ENCODE measurements around the gene SKIC2.
"Not testable (repeated sequence)": the region's sequence is repeated elsewhere in the genome, so short reads cannot be mapped to it uniquely, and the experiment has no call there.

The SKIC2 gene

DNA sequence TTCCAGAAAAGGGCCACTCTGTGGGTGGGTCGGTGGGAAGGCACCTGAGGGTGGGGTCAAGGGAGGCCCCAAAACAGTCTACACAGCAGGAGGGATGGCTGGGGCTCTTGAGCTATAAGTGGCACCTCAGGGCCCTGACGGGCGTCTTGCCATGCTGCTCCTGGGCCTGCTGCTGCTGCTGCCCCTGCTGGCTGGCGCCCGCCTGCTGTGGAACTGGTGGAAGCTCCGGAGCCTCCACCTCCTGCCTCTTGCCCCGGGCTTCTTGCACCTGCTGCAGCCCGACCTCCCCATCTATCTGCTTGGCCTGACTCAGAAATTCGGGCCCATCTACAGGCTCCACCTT, 46.5 kb downstream of the SKIC2 start:
- not testable (repeated sequence) for DNase-seq

DNA sequence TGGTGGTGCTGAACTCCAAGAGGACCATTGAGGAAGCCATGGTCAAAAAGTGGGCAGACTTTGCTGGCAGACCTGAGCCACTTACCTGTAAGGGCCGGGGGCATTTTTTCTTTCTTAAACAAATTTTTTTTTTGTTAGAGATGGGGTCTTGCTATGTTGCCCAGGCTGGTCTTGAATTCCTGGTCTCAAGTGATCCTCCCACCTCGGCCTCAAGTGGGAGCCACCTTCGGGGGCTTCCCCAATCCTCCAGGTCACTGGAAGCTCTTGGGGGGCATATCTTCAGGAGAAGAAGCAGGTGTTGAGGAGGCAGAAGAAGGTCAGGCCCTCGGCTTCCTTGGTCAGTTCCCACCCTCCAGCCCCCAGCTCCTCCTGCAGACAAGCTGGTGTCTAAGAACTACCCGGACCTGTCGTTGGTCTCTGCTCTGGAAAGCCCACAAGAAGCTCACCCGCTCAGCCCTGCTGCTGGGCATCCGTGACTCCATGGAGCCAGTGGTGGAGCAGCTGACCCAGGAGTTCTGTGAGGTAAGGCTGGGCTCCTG, 47.1 kb downstream of the SKIC2 start:
- not testable (repeated sequence) for DNase-seq

DNA sequence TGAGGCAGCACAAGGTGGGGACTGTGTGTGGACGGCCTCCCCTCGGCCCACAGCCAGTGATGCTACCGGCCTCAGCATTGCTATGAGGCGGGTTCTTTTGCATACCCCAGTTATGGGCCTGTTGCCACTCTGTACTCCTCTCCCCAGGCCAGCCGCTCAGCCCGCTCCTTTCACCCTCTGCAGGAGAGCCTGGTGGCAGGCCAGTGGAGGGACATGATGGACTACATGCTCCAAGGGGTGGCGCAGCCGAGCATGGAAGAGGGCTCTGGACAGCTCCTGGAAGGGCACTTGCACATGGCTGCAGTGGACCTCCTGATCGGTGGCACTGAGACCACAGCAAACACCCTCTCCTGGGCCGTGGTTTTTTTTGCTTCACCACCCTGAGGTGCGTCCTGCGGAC, 48.1 kb downstream of the SKIC2 start:
- DNase-seq = not testable (repeated sequence)

DNA sequence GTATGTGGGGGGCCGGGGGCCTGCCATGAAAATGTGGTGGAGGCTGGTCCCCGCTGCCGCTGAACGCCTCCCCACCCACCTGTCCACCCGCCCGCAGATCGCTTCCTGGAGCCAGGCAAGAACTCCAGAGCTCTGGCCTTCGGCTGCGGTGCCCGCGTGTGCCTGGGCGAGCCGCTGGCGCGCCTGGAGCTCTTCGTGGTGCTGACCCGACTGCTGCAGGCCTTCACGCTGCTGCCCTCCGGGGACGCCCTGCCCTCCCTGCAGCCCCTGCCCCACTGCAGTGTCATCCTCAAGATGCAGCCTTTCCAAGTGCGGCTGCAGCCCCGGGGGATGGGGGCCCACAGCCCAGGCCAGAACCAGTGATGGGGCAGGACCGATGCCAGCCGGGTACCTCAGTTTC, 49.1 kb downstream of the SKIC2 start:
- not testable (repeated sequence) for DNase-seq

DNA sequence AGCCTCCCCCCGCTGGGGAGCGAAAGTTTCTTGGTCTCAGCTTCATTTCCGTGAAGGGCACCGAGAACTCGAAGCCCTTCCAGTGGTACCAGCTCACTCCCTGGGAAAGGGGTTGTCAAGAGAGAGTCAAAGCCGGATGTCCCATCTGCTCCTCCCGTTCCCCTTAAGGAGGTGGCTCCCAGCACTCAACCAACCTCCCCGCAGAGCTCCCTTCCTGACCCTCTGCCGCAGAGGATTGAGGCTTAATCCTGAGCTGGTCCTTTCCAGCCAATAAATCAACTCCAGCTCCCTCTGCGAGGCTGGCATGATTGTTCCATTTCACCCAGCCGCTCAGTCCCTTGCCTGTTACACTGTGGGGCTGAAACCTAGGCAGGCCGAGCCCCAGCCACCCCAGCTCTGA, 49.6 kb downstream of the SKIC2 start:
- not testable (repeated sequence) for DNase-seq

DNA sequence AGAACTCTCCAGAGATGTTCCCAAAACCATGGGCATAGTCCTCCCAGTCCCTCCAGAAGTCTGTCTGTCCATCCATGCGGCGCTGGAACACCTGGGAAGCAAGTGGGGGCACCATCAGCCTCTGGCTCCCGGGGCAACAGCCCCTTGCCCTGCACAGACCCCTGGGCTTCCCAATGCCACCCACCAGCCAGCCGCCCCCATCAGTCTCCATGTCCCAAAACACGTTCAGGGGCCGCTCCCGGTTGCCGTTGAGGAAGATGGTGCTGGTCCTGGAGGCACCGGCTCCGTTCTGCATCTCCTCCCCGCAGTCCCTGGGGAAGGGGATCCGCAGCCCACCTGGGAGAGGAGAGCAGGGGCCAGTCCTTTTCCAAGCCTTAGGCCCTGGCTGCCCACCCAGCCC, 50.6 kb downstream of the SKIC2 start:
- not testable (repeated sequence) for DNase-seq

DNA sequence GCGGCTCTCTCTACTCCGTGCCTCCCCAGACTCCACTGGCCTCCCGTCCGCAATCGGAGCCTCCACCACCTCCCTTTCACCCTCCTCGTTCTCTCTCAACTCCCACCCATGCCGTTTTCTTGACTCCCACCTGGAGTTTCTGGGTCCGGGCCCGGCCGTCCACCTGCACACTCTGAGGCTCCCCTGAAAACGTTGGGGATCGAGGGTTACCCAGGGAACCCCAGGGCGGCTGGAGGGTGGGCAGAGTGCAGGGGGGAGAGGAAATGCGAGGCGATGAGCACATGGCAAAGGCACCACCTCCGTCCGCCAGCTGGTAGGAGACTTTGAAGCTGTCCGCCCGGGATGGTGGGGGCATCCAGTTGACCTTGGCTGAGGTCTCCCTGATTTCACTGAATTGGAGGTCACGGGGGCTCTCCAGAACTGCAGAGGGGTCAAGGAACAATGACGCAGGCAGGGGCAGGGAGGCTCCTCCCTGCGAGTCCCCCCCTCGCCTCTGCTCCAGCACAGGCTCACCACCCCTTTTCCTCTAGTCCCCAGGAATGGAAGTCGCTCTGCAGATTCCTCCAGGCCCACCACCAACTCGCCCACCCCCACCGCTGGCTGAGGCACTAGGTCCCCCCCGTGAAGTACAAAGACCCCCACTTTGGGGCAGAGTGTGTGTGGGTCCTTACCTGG, 52.0 kb downstream of the SKIC2 start:
- DNase-seq = not testable (repeated sequence)

DNA sequence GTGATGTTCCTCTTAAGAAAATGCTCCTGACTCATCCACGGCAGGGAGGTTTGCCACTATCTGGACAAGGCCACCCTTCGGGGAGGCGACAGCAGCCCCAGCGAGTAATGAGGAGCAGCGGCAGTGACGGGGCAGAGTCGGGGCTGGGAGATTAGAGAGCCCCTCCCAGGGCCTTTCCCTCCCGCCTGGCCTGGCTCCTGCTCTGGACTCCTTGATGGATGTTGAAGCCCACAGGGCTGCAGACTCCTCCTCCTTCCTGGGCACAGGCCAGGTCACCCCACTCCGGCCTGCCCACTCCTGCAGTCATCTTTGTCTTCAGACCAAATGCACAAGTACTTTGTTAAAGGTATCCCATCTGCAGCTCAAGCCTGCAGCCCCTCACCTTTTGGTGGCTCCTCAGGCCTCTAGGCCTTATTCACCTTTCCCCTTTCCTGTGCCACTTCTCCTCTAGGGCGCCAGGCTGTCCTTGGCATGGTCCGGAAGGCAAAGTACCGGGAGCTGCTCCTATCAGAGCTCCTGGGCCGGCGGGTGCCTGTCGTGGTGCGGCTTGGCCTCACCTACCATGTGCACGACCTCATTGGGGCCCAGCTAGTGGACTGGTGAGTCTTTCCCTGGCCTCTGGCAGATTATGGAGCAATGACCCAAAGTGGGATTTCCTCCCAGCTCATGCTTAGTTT, 54.1 kb downstream of the SKIC2 start:
- not testable (repeated sequence) for DNase-seq

DNA sequence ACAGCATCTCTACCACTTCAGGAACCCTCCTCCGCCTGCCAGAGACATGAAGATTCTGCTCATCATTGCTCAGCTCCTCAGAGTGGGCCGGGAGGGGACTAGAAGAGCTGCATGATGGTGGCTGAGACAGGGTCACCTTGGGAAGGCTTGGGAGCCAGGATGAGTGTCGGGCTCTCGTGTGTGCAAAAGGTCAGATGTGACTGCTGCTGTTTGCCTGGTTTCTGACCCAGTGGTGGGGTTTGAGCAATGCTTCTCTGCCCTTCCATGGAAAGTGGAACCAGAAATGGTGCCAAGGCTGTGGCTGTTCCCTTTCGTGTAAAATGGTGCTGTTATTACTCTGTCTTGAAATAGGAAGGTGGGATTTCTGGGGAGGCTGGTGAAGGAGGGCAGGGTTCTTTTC, 54.8 kb downstream of the SKIC2 start:
- not testable (repeated sequence) for DNase-seq

DNA sequence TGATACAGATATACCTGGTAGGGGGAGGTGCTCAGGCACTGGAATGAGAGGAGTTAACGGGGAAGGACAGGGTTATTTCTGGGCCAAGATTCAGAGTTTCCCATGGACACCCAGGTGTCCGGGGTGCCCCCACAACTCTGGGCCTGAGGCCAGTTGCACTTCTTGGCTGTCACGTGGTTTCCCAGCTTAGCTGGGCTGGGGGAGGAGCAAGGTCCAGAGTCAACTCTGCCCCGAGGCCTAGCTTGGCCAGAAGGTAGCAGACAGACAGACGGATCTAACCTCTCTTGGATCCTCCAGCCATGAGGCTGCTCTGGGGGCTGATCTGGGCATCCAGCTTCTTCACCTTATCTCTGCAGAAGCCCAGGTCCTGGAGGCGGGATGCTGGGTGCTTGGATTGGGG, 55.6 kb downstream of the SKIC2 start, which contains the start of gene C4B:
Gene C4B (plus strand): TSS at position 249 of the 400 bp plus-strand sequence. CDS start 51 bp downstream, at position 300.
- not testable (repeated sequence) for DNase-seq

All from GF-D8 (cell line).